ENCODE measurements around the gene TGFBR3L.

DNA sequence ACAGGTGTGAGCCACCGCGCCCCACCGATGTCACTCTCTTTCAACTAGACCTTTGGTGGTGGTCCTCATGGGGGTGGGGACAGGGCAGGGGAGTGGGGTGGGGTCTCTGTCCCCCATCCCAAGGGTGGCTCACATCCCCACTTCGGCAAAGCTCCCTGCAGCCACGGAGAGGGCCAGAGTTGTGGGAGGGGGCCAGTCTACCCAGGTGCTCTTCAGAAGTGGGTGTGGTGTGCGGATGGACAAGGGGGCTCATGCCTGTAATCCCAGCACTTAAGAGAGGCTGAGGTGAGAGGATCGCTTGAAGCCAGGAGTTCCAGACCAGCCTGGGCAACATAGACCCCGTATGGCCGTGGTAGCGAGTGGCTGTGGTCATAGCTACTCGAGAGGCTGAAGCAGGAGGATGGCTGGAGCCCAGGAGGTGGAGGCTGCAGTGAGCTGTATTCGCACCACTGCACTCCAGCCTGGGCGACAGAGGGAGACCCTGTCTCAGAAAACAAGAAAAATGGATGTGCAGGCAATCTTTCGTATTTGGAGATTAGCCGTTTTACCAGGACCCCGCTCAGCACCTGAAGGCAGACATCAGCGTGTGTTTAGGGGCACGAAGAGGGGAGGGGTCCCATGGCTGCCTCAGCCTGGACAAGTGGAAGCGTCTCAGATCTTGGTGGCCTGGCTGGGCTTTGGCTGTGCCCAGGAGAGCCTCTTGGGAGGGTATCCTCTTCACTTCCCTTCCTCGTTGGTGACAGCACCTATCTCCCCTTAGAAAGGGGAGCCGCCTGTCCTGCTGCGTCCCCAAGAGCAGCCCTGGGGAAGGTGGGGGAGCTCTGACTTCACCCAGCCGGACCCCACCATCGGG lies 846 bp downstream of the TGFBR3L start:
- TF ChIP-seq CTCF (IDR thresholded peaks at IDR 0.05) (no peak), EZH2phosphoT487 (IDR thresholded peaks at IDR 0.05) (no peak), EZH2 (IDR thresholded peaks at IDR 0.05) (no peak)

Data from neural progenitor cell (in vitro differentiated cells).